Choroid plexus epithelial cell (primary cell): ENCODE data around the gene ABLIM2.

Experiments used
- DNase-seq: peaks from one replicate; pipeline ENCODE4 v3.0.0-alpha.2; 2010; ENCODE audit warnings: low read depth
- H3K4me3 ChIP-seq: 2 replicates; pipeline ENCODE4 v1.5.1; 2011; ENCODE audit warnings: low read depth, mild to moderate bottlenecking, control low read depth, low read length, moderate library complexity
- TF ChIP-seq, protein P1 (sequence below): conservative IDR thresholded peaks from 2 replicates; pipeline ENCODE4 v1.5.1; 2011; ENCODE audit warnings: low read depth, mild to moderate bottlenecking, control low read depth, inconsistent platforms, low read length, moderate library complexity

ABLIM2 gene

DNA sequence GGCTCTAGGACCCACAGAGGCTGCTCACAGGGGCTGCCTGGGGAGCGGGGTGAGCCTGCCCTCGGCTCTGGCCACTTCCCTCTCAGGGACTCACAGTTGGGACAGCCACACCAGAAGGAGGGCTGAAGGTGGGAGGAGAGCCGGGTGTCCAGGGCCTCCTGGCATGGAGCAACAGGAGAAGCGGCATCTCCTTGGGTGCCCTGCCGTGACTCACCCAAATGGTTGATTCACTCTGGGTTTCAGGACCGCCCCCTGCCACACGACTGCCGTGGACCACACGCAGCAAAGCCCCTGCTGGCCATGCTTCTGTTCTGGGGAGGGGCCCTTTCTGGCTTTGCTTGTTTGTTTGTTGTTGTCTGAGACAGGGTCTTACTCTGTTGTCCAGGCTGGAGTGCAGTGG is 132.9 kb downstream of the ABLIM2 start:
- DNase-seq = no peak
- H3K4me3 ChIP-seq = no peak overlapping the region
- TF ChIP-seq, protein P1, sequence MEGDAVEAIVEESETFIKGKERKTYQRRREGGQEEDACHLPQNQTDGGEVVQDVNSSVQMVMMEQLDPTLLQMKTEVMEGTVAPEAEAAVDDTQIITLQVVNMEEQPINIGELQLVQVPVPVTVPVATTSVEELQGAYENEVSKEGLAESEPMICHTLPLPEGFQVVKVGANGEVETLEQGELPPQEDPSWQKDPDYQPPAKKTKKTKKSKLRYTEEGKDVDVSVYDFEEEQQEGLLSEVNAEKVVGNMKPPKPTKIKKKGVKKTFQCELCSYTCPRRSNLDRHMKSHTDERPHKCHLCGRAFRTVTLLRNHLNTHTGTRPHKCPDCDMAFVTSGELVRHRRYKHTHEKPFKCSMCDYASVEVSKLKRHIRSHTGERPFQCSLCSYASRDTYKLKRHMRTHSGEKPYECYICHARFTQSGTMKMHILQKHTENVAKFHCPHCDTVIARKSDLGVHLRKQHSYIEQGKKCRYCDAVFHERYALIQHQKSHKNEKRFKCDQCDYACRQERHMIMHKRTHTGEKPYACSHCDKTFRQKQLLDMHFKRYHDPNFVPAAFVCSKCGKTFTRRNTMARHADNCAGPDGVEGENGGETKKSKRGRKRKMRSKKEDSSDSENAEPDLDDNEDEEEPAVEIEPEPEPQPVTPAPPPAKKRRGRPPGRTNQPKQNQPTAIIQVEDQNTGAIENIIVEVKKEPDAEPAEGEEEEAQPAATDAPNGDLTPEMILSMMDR = no peak

DNA sequence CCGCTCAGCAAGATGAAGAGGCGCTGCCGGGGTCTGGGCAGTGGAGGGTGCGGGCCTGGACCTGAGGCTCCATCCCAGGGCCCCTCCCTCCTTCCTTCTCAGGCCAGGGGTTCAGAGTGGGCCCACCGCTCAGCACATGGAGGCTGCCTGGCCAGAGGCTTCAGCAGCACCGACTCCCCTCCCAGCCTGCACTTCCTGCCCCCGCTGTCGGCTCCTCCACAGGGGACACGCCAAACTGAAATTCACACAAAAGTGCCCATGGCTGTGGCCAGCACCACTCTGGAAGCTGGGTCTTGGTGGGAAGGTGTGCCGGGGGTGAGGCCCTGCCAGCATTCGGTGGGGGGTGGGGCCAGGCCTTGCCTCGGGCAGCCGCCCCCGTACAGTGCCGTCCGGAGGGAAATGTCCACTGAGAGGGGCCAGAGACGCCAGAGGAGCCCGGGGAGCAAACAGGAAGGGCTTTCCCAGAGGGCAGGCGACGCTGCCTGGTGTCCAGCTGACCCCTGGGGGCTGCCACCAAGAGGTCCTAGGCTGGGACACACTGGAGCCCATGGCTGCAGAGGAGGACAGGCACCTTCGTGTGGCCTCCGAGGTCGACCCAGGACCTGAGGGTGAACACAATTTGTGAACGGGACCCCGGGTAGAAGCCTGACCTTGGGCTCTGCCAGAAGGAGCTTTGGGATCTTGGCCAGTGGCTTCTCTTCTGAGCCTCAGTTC is 134.4 kb downstream of the ABLIM2 start:
- TF ChIP-seq, protein P1 = no peak
- H3K4me3 ChIP-seq = no peak overlapping the region
- no peak for DNase-seq

DNA sequence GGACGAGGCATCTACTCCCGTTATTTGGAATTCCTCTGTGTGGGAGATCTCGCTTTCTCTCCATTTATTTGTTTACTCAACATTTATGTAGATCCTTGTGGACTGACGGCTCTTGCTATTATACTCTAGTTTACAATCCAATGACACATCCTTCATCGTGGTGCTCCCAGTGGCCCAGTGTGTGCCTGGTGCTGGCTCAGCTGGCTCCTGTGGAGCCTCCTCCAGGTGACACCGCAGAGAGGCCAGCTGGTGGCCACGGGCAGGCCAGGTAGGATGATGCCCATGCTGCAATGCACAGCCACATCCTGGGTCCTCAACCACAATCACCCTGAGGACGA is 134.9 kb downstream of the ABLIM2 start:
- no peak overlapping the region for H3K4me3 ChIP-seq
- TF ChIP-seq, protein P1 = no peak

DNA sequence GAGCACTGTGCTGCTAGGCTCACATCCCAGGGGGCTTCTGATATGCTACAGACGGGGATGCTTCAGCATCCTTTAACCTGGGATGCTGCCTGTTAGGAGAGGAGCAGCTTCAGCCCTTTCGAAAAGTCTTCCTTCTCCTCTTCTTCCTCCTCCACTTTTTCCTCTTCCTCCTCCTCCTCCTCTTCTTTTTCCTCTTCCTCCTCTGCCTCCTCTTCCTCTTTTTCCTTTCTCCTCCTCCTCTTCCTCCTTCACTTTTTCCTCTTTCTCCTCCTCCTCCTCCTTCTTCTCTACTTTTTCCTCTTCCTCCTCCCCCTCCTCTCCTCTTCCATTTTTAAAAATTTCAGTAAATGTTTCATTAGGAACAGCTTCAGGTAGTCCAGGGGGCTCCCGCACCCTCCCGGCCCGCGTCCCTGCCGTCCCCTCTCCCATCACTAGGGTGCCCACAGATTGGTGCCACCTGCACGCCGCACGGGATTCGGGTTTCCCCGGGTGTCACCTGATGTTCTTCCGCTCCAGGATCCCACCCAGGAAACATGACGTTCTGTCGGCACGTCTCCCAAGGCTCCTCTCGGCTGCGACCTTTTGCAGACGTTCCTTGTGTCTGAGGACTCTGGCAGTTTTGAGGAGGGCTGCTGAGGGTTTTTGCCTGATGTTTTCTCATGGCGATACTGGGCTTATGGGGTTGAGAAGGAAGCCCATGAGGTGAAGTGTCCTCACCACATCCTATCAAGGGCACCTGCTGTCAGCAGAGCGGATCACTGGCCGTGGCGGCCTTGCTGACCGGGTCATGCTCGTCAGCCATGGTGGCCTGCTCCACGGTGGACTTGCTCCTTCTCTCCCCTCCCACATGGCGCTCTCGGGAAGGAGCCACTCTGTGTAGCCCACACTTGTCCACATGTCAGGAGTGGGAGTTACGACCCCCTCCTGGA is 135.6 kb downstream of the ABLIM2 start:
- H3K4me3 ChIP-seq = no peak overlapping the region
- DNase-seq = no peak
- TF ChIP-seq, protein P1 = no peak

More for the DNA sequence above, 134.9 kb downstream of the ABLIM2 start:
- no peak for DNase-seq

DNA sequence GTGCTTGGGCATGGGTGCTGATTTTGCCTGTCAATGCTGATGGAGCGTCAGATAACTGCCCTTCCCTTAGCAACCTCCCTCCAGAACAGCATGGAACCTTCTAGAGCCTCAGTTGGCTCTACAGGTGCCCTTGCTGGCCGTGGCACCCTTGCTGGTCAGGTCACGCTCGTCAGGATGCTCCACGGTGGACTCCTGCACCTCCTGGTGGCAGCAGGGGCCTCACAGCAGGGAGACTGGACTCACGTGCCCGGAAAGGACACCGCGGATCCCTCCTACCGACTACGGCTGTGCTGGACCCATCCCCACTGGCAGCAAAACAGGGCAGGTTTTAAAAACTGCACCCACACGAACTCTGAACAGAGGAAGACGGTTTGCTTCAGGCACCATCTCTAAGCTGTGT is 136.8 kb downstream of the ABLIM2 start:
- no peak for DNase-seq
- H3K4me3 ChIP-seq = no peak overlapping the region
- TF ChIP-seq, protein P1 = peak; percentile 5

DNA sequence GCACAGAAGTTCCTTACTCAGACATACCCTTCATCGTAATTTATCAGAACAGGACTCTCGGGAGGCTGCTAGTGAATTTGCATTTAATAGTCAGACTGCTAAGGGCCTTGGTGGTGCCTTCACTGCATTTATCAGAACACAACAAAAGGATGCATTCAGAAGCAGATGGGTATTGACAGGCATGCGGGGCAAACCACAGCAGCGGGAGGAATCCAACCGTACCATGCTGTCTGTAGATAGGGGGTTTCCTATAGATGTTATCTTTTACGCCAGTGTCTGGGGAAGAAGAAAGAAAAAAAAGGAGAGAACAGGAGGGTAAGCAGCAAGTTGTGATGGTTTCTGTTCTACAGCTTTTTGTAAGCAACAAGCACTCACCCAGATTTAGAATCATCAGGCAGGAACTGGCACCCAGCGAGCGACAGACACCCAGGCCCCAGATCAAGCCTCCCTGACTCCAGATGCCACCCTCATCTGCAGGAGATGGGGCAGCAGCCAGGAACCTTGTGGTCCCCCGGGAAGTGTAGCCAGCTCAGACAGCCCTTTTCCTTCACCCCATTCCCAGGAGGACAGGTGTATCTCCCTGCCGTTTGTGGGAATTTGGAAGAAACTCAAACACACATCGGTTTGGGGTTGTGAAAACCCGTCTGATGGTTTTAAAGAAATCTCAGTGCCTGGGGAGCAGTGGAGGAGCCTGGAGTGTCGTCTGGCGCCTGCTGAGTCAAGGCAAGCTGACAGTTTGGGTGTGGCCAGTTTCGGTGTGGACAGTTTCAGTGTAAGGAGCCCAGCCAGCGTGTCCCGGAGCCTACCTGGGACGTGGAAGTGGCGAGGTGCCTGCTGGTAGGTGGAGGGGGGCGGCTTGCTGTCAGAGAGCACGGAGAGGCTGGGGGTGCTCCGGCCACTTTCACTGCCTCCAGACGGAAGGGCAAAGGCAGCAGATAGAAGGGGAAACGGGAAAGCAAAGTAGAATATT is 138.9 kb downstream of the ABLIM2 start:
- DNase-seq = no peak
- no peak overlapping the region for H3K4me3 ChIP-seq
- TF ChIP-seq, protein P1 = no peak
